Liver (tissue), 9 donors: Measurements from ENCODE around the gene NFIX. TPM values are rescaled to one million over a fixed set of nuclear protein-coding genes. Genes with fewer than 3 reads are reported as not detected.

ENCODE experiments used
- DNase-seq: peaks from one replicate; pipeline ENCODE4 v3.0.0-alpha.2; 2017; ENCODE audit warnings: low spot score
- H3K27ac ChIP-seq, 2 donors: one replicate each; pipeline ENCODE4 v1.7.0; 2013; ENCODE audit warnings: inconsistent platforms in 2 of 2, low read length in 2 of 2, control low read depth in 1 of 2, low read depth in 1 of 2, mild to moderate bottlenecking in 1 of 2
- H3K27me3 ChIP-seq, 4 donors: one replicate each; pipeline versions ENCODE4 v1.6.1 to v1.7.0; 2013; ENCODE audit warnings: low read length in 3 of 4, inconsistent platforms in 1 of 4, mild to moderate bottlenecking in 1 of 4, moderate library complexity in 1 of 4; ENCODE audit not compliant: control insufficient read depth in 4 of 4, insufficient read depth in 4 of 4
- H3K36me3 ChIP-seq, 4 donors: one replicate each; pipeline versions ENCODE4 v1.6.1 to v1.7.0; 2013; ENCODE audit warnings: low read length in 3 of 4, mild to moderate bottlenecking in 3 of 4, low read depth in 1 of 4, moderate library complexity in 1 of 4; ENCODE audit not compliant: control insufficient read depth in 4 of 4, insufficient read depth in 3 of 4
- H3K4me1 ChIP-seq, 4 donors: one replicate each; pipeline versions ENCODE4 v1.6.1 to v1.7.0; 2013; ENCODE audit warnings: low read length in 3 of 4, mild to moderate bottlenecking in 3 of 4, moderate library complexity in 1 of 4; ENCODE audit not compliant: control insufficient read depth in 4 of 4, insufficient read depth in 4 of 4
- H3K4me3 ChIP-seq, 3 donors: one replicate each; pipeline versions ENCODE4 v1.6.1 to v1.7.0; 2013; ENCODE audit warnings: low read length in 3 of 3, control low read depth in 1 of 3, low read depth in 1 of 3, mild to moderate bottlenecking in 1 of 3
- H3K9ac ChIP-seq, 2 donors: one replicate each; pipeline ENCODE4 v1.7.0; 2013; ENCODE audit warnings: low read length in 2 of 2, mild to moderate bottlenecking in 2 of 2, moderate library complexity in 2 of 2, control low read depth in 1 of 2, low read depth in 1 of 2
- H3K9me3 ChIP-seq, 4 donors: one replicate each; pipeline versions ENCODE4 v1.6.1 to v1.7.0; 2013; ENCODE audit warnings: low read length in 3 of 4; ENCODE audit not compliant: control insufficient read depth in 4 of 4
- ATF3 ChIP-seq: IDR thresholded peaks from 2 replicates; pipeline ENCODE4 v1.6.1; 2016; ENCODE audit warnings: antibody characterized with exemption
- CTCF ChIP-seq: fragments of 150-350 bp; IDR thresholded peaks from 2 replicates; pipeline ENCODE4 v1.5.1; 2017; ENCODE audit warnings: improper control_type of control experiment, low read depth, low read length; ENCODE audit not compliant: missing input control
- EGR1 ChIP-seq, 2 donors: IDR thresholded peaks; 2 replicates each; pipeline ENCODE4 v1.6.1; 2016 to 2018; ENCODE audit warnings: antibody characterized with exemption in 2 of 2, low read depth in 2 of 2
- FOXA1 ChIP-seq: IDR thresholded peaks from 2 replicates; pipeline ENCODE4 v1.6.1; 2016; ENCODE audit warnings: antibody characterized with exemption
- FOXA2 ChIP-seq: IDR thresholded peaks from 2 replicates; pipeline ENCODE4 v1.6.1; 2016; ENCODE audit warnings: antibody characterized with exemption
- GABPA ChIP-seq, 2 donors: IDR thresholded peaks in 1 of 2; conservative IDR thresholded peaks in 1 of 2; 2 replicates each; pipeline ENCODE4 v1.6.1; 2016; ENCODE audit warnings: antibody characterized with exemption in 2 of 2, mild to moderate bottlenecking in 1 of 2, moderate library complexity in 1 of 2
- HNF4A ChIP-seq, 2 donors: conservative IDR thresholded peaks; 2 replicates each; pipeline ENCODE4 v1.6.1; 2016; ENCODE audit warnings: antibody characterized with exemption in 2 of 2, mild to moderate bottlenecking in 2 of 2
- HNF4G ChIP-seq: IDR thresholded peaks from 2 replicates; pipeline ENCODE4 v1.6.1; 2016; ENCODE audit warnings: antibody characterized with exemption
- JUND ChIP-seq, 2 donors: IDR thresholded peaks; 2 replicates each; pipeline ENCODE4 v1.6.1; 2016; ENCODE audit warnings: antibody characterized with exemption in 2 of 2
- MAX ChIP-seq: IDR thresholded peaks from 2 replicates; pipeline ENCODE4 v1.6.1; 2016; ENCODE audit warnings: antibody characterized with exemption
- NR2F2 ChIP-seq: IDR thresholded peaks from 2 replicates; pipeline ENCODE4 v1.6.1; 2016; ENCODE audit warnings: antibody characterized with exemption
- RAD21 ChIP-seq, 2 donors: IDR thresholded peaks; 2 replicates each; pipeline ENCODE4 v1.6.1; 2016; ENCODE audit warnings: antibody characterized with exemption in 2 of 2, mild to moderate bottlenecking in 2 of 2
- REST ChIP-seq: IDR thresholded peaks from 2 replicates; pipeline ENCODE4 v1.6.1; 2016; ENCODE audit warnings: antibody characterized with exemption, mild to moderate bottlenecking
- RXRA ChIP-seq, 2 donors: IDR thresholded peaks; 2 replicates each; pipeline ENCODE4 v1.6.1; 2017 to 2018; ENCODE audit warnings: antibody characterized with exemption in 2 of 2, mild to moderate bottlenecking in 1 of 2
- SP1 ChIP-seq: IDR thresholded peaks from 2 replicates; pipeline ENCODE4 v1.6.1; 2018; ENCODE audit warnings: antibody characterized with exemption, mild to moderate bottlenecking
- TAF1 ChIP-seq: conservative IDR thresholded peaks from 2 replicates; pipeline ENCODE4 v1.6.1; 2016; ENCODE audit warnings: antibody characterized with exemption, mild to moderate bottlenecking
- YY1 ChIP-seq: IDR thresholded peaks from 2 replicates; pipeline ENCODE4 v1.6.1; 2016; ENCODE audit warnings: antibody characterized with exemption, mild to moderate bottlenecking
- ZBTB33 ChIP-seq: IDR thresholded peaks from 2 replicates; pipeline ENCODE4 v1.6.1; 2016; ENCODE audit warnings: antibody characterized with exemption
- WGBS: extraction: QIAGEN DNeasy Blood & Tissue Kit; methylation state at CpG from one replicate; pipeline ENCODE4 v1.1.7; 2013; 5-methylcytosine and 5-hydroxymethylcytosine counted together
- polyA plus RNA-seq, 2 donors: library from polyadenylated mRNA; stranded (reverse) in 1 of 2; unstranded in 1 of 2; fragments of 200-250 nt in 1 of 2; fragments of >200 nt in 1 of 2; fragmentation: Nextera tagmentation in 1 of 2; extraction: Ambion mirVana in 1 of 2; gene quantifications; one replicate each; pipeline versions ENCODE4 v1.2.1 to v1.2.3, GENCODE V29; 2013 to 2015
- total RNA-seq, 2 donors: library from RNA; depleted of rRNA; stranded (reverse); fragments of >200 nt; gene quantifications; one replicate each; pipeline ENCODE4 v1.2.3, GENCODE V29; 2014
- donor health status: healthy.
- donor health status: healthy.
- donor health status: healthy.
- donor health status: healthy.
- donor health status: healthy.

NFIX gene
- total and polyA plus RNA-seq, 4 donors: 3.3 to 18.4 (median 12.6) TPM

GRCh38 chr19:13094106-13094504 is 98.8 kb downstream of the NFIX start:
- Histone ChIP-seq H3K36me3 (peaks cover 0 to 6% (median 2%) of the 10 kb centered on the region in 4 donors), H3K9ac (no peak overlapping the region), H3K27me3 (no peaks in the 10 kb centered on the region), H3K4me1 (peaks cover 21 to 52% (median 30%) of the 10 kb centered on the region in 4 donors), H3K4me3 (no peak overlapping the region), H3K27ac (no peak overlapping the region), H3K9me3 (no peaks in the 10 kb centered on the region)
- no peak for DNase-seq
- no peak for TF ChIP-seq GABPA (IDR thresholded peaks at IDR 0.05 in 1 of 2, conservative IDR thresholded peaks at IDR 0.05 in 1 of 2)
- TF ChIP-seq HNF4A (conservative IDR thresholded peaks at IDR 0.05): peak in 1 of 2 donors; percentile 26
- WGBS: 33% methylated on average over 5 of the region's 5 CpGs

GRCh38 chr19:13094771-13095392 is 99.6 kb downstream of the NFIX start:
- WGBS: 72% methylated on average over 16 of the region's 16 CpGs
- H3K27ac ChIP-seq: no peak overlapping the region
- peaks cover 23 to 53% (median 31%) of the 10 kb centered on the region in 4 donors for H3K4me1 ChIP-seq
- no peaks in the 10 kb centered on the region for H3K27me3 ChIP-seq
- H3K9ac ChIP-seq: no peak overlapping the region
- TF ChIP-seq SP1 (no peak), HNF4A (conservative IDR thresholded peaks at IDR 0.05) (no peak)
- no peak for DNase-seq
- no peaks in the 10 kb centered on the region for H3K9me3 ChIP-seq
- peaks cover 0 to 6% (median 2%) of the 10 kb centered on the region in 4 donors for H3K36me3 ChIP-seq
- no peak overlapping the region for H3K4me3 ChIP-seq

GRCh38 chr19:13095393-13095784 is 100.1 kb downstream of the NFIX start:
- WGBS: 83% methylated on average over 25 of the region's 25 CpGs
- Histone ChIP-seq H3K27me3 (no peaks in the 10 kb centered on the region), H3K9ac (no peak overlapping the region), H3K36me3 (peaks cover 0 to 6% (median 2%) of the 10 kb centered on the region in 4 donors), H3K27ac (no peak overlapping the region), H3K4me1 (peaks cover 23 to 48% (median 31%) of the 10 kb centered on the region in 4 donors), H3K9me3 (no peaks in the 10 kb centered on the region), H3K4me3 (no peak overlapping the region)
- no peak for TF ChIP-seq GABPA (IDR thresholded peaks at IDR 0.05 in 1 of 2, conservative IDR thresholded peaks at IDR 0.05 in 1 of 2)
- TF ChIP-seq MAX: no peak
- TF ChIP-seq EGR1 (IDR thresholded peaks at IDR 0.05; ENCODE audit: low read depth in 2 of 2): no peak
- TF ChIP-seq CTCF: no peak
- no peak for TF ChIP-seq HNF4A (conservative IDR thresholded peaks at IDR 0.05)
- TF ChIP-seq SP1: no peak
- no peak for TF ChIP-seq RXRA (IDR thresholded peaks at IDR 0.05)
- no peak for TF ChIP-seq FOXA1
- TF ChIP-seq TAF1: no peak
- no peak for TF ChIP-seq RAD21 (IDR thresholded peaks at IDR 0.05)
- no peak for TF ChIP-seq YY1
- no peak for TF ChIP-seq JUND (IDR thresholded peaks at IDR 0.05)
- TF ChIP-seq HNF4G: no peak
- no peak for TF ChIP-seq ATF3
- no peak for TF ChIP-seq ZBTB33
- TF ChIP-seq FOXA2: no peak
- no peak for TF ChIP-seq REST
- no peak for TF ChIP-seq NR2F2
- DNase-seq: no peak
